ENCODE measurements around the gene GPR183. TPM values are rescaled to one million over a fixed set of nuclear protein-coding genes. Genes with fewer than 3 reads are reported as not detected.

The GPR183 gene
- total RNA-seq, 1 donor from 2014 or later = not detected

DNA sequence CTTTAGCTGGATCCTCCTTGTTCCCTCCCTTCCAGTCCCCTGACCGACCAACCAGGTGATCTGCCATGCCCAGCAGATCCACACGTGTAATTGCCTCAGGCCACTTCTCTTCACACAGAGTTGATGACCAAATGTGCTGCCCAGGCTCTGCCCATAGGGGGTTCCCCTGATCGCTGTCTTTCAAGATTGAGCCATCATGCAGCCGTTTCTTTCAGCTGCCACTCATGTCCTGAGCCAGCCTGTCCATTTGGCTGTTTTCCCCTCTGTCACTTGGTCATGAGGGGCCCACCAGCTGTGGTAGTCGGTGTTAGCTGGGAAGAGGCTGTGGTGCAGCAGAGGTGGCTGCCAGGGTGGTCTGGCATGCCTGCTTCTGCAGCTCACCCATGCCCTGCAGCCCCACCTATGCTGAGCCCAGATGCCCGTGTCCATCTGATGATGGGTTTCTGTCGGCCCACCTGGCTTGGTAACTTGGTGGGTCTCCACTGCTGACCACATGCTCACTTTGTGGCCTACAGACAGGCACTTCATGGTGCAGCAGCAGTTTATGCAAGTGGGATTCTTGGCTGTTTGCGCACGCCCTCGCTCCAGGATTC, 35.6 kb upstream of the GPR183 start:
- no peak for DNase-seq (ENCODE audit: low read depth, low spot score)
- H3K27ac Mint-ChIP-seq (ENCODE audit: unreplicated experiment) = peak overlapping the region; percentile 64
- H3K27me3 Mint-ChIP-seq (ENCODE audit: low read depth) = no peaks in the 10 kb centered on the region
- peaks cover 23% of the 10 kb centered on the region for H3K36me3 Mint-ChIP-seq (ENCODE audit: low read depth)
- TF ChIP-seq, protein P1, sequence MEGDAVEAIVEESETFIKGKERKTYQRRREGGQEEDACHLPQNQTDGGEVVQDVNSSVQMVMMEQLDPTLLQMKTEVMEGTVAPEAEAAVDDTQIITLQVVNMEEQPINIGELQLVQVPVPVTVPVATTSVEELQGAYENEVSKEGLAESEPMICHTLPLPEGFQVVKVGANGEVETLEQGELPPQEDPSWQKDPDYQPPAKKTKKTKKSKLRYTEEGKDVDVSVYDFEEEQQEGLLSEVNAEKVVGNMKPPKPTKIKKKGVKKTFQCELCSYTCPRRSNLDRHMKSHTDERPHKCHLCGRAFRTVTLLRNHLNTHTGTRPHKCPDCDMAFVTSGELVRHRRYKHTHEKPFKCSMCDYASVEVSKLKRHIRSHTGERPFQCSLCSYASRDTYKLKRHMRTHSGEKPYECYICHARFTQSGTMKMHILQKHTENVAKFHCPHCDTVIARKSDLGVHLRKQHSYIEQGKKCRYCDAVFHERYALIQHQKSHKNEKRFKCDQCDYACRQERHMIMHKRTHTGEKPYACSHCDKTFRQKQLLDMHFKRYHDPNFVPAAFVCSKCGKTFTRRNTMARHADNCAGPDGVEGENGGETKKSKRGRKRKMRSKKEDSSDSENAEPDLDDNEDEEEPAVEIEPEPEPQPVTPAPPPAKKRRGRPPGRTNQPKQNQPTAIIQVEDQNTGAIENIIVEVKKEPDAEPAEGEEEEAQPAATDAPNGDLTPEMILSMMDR (conservative IDR thresholded peaks at IDR 0.05) = no peak
- no peaks in the 10 kb centered on the region for H3K4me1 Mint-ChIP-seq
- H3K4me3 Mint-ChIP-seq = no peak overlapping the region
- H3K9me3 Mint-ChIP-seq = no peaks in the 10 kb centered on the region

DNA sequence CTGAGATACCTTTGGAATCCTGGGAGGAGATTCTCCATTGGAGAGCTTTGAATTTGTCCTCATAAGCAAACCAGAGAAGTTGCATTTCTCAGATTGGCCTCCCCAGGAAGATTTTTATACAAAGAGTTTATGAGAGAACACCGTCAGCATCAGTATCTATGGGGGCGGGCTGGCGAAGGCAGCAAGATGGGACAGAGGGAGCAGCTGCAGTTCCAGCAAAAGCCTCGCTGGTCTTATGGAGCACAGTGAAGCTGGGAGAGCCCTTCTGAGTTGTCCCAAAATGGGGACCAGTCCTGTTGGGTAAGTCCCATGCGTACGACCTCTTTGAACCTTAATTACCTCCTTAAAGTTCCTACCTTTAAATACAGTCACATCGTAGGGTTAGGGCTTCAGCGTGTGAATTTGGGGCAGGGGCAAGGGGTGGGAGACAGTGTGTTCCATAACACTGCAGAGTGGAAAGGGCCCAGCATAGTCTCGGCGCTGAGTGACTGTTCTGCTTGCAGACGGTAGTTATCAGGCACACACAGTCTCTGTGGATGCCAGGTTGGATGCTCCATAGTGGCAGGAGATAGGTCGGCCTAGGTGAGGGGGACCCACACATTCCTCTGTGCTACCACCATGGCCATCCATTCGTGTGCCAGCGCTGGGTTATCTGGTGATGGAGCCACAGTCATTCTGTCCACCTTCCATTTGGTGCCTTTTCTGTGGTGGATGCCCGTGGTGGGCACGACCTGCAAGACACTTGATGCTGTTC, 34.9 kb upstream of the GPR183 start:
- no peak for DNase-seq (ENCODE audit: low read depth, low spot score)
- no peaks in the 10 kb centered on the region for H3K27me3 Mint-ChIP-seq (ENCODE audit: low read depth)
- no peak overlapping the region for H3K27ac Mint-ChIP-seq (ENCODE audit: unreplicated experiment)
- peaks cover 20% of the 10 kb centered on the region for H3K36me3 Mint-ChIP-seq (ENCODE audit: low read depth)
- H3K4me3 Mint-ChIP-seq = no peak overlapping the region
- no peaks in the 10 kb centered on the region for H3K4me1 Mint-ChIP-seq
- H3K9me3 Mint-ChIP-seq = no peaks in the 10 kb centered on the region
- TF ChIP-seq, protein P1 (conservative IDR thresholded peaks at IDR 0.05) = no peak

DNA sequence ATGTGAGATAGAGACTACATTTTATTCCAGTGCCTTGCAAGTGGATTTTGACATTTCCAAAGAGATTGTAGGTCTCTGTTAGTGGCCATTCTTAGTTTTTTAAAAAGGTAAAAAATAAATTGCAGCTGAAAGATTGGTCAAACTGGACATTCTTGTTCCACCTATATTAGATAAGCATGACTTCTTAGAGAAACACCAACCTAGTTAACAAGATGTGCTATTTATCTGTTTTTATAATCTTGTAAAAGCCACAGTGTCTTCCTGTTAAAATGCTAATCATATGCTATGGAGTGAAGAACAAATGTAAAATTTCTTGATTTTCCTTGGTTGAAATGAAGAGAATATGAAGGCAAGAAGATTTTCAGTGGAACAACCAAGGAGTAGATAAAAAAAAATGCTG, 33.4 kb upstream of the GPR183 start:
- no peak for DNase-seq (ENCODE audit: low read depth, low spot score)
- TF ChIP-seq, protein P1 (conservative IDR thresholded peaks at IDR 0.05) = no peak
- no peak overlapping the region for H3K27ac Mint-ChIP-seq (ENCODE audit: unreplicated experiment)
- H3K27me3 Mint-ChIP-seq (ENCODE audit: low read depth) = no peaks in the 10 kb centered on the region
- peaks cover 15% of the 10 kb centered on the region for H3K36me3 Mint-ChIP-seq (ENCODE audit: low read depth)
- no peaks in the 10 kb centered on the region for H3K4me1 Mint-ChIP-seq
- H3K4me3 Mint-ChIP-seq = no peak overlapping the region
- no peaks in the 10 kb centered on the region for H3K9me3 Mint-ChIP-seq

DNA sequence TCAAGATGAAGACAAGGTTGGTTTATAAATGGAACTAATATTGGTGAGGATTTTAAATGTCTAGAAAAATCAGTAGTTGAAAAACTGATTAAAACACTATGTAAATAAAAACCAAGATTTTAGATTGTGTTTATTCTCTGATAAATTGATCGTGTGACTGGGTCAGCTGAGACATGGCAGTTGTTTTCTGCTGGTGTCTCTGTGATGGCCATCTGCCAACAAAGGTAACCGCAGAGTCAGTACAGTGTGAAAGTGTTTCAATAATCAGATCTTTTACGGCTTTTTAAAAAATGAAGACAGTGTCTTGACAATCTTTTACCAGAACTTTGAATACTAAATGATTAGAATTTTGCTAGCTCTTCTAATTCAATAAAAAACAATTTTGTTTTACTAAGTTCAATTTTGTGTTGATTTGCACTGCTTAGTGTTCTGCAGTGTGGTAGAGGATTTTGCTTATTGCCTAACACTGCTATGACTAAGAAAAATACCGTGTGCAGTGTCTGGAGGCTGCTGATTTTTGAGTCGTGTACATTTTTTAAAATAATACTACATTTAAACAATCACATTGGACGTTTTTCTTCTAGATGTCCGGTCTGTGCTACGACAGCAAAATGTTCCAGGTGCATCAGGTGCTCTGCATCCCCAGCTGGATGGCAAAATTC, 32.7 kb upstream of the GPR183 start:
- Mint-ChIP-seq H3K27ac (ENCODE audit: unreplicated experiment) (no peak overlapping the region), H3K4me3 (no peak overlapping the region), H3K27me3 (ENCODE audit: low read depth) (no peaks in the 10 kb centered on the region), H3K4me1 (no peaks in the 10 kb centered on the region), H3K36me3 (ENCODE audit: low read depth) (peaks cover 12% of the 10 kb centered on the region), H3K9me3 (no peaks in the 10 kb centered on the region)
- TF ChIP-seq, protein P1 (conservative IDR thresholded peaks at IDR 0.05) = no peak
- DNase-seq (ENCODE audit: low read depth, low spot score) = no peak

DNA sequence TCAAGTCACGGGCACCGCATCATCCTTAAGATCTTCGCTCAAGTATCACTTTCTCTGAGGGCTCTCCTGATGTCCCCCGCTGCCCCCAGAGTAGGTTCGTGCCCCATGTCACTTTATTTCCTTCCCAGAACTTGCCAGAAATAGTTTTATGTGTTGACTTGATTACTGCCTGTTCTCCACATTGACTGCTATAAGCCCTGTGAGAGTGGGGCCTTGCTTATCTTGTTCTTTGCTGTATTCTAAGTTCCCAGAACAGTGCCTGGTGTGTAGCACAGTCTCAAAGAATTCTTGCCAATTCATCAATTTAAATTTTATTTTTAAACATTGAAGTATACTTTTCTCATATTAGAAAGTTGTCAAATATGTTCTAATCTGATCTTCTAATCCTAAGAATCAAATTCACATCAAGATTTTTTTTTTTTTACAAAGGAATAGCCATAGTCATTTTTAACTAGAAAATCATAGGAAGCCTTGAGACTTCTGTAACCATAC, 32.1 kb upstream of the GPR183 start:
- H3K27me3 Mint-ChIP-seq (ENCODE audit: low read depth) = no peaks in the 10 kb centered on the region
- no peaks in the 10 kb centered on the region for H3K9me3 Mint-ChIP-seq
- TF ChIP-seq, protein P1 (conservative IDR thresholded peaks at IDR 0.05) = no peak
- DNase-seq (ENCODE audit: low read depth, low spot score) = no peak
- H3K4me1 Mint-ChIP-seq = no peaks in the 10 kb centered on the region
- H3K36me3 Mint-ChIP-seq (ENCODE audit: low read depth) = peaks cover 9% of the 10 kb centered on the region
- H3K4me3 Mint-ChIP-seq = no peak overlapping the region
- no peak overlapping the region for H3K27ac Mint-ChIP-seq (ENCODE audit: unreplicated experiment)
